Uterus (tissue), 2 donors: ENCODE data around the gene SAMD8.

Source experiments
- POLR2A ChIP-seq, 2 donors: fragments of 450-650 bp; IDR thresholded peaks; one replicate each; pipeline ENCODE4 v1.6.1; 2016; ENCODE audit warnings: antibody characterized with exemption in 2 of 2, mild to moderate bottlenecking in 1 of 2, moderate library complexity in 1 of 2
- TF ChIP-seq, protein P1 (sequence below), 4 experiments: fragments of 200-600 bp in 2 of 4; fragments of 450-650 bp in 2 of 4; sonication (generic) in 2 of 4; IDR thresholded peaks; one replicate each; pipeline ENCODE4 v1.5.1; 2016 to 2019; ENCODE audit warnings: antibody characterized with exemption in 4 of 4, mild to moderate bottlenecking in 2 of 4, moderate library complexity in 1 of 4

DNA sequence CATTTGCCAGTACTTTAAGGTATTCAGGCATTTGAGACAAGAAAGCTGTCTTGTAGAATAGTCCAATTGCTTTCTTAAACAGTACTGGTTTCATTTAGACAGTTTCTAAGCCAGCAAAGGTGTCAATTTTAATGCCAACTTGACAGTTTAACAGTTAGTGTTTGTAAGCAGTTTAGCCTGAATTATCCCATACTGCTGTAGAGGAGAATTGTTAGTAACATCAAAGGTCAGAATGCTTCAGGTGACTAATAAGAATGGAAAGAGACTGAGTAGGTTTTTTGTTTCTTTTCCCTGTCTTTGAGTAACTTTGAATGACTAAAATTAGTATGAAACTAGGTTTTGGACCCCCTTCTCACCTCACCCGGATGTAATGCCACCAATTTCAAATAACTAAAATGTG, 69.6 kb downstream of the SAMD8 start:
- TF ChIP-seq, protein P1, sequence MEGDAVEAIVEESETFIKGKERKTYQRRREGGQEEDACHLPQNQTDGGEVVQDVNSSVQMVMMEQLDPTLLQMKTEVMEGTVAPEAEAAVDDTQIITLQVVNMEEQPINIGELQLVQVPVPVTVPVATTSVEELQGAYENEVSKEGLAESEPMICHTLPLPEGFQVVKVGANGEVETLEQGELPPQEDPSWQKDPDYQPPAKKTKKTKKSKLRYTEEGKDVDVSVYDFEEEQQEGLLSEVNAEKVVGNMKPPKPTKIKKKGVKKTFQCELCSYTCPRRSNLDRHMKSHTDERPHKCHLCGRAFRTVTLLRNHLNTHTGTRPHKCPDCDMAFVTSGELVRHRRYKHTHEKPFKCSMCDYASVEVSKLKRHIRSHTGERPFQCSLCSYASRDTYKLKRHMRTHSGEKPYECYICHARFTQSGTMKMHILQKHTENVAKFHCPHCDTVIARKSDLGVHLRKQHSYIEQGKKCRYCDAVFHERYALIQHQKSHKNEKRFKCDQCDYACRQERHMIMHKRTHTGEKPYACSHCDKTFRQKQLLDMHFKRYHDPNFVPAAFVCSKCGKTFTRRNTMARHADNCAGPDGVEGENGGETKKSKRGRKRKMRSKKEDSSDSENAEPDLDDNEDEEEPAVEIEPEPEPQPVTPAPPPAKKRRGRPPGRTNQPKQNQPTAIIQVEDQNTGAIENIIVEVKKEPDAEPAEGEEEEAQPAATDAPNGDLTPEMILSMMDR (IDR thresholded peaks at IDR 0.05): no peak
- no peak for TF ChIP-seq POLR2A (IDR thresholded peaks at IDR 0.05)
